AG10803 (cell line): Measurements from ENCODE around the gene CYBA.
"Not testable (repeated sequence)": the region's sequence is repeated elsewhere in the genome, so short reads cannot be mapped to it uniquely, and the experiment has no call there.

Experiments
- DNase-seq: peaks from one replicate; pipeline ENCODE4 v3.0.0; 2010; ENCODE audit warnings: low read depth
- H3K4me3 ChIP-seq: 2 replicates; pipeline ENCODE4 v1.5.1; 2011; ENCODE audit warnings: mild to moderate bottlenecking, low read length, control low read depth
- TF ChIP-seq, protein P1 (sequence below): conservative IDR thresholded peaks from 2 replicates; pipeline ENCODE4 v1.5.1; 2011; ENCODE audit warnings: mild to moderate bottlenecking, low read length, control low read depth, inconsistent platforms

The CYBA gene

DNA sequence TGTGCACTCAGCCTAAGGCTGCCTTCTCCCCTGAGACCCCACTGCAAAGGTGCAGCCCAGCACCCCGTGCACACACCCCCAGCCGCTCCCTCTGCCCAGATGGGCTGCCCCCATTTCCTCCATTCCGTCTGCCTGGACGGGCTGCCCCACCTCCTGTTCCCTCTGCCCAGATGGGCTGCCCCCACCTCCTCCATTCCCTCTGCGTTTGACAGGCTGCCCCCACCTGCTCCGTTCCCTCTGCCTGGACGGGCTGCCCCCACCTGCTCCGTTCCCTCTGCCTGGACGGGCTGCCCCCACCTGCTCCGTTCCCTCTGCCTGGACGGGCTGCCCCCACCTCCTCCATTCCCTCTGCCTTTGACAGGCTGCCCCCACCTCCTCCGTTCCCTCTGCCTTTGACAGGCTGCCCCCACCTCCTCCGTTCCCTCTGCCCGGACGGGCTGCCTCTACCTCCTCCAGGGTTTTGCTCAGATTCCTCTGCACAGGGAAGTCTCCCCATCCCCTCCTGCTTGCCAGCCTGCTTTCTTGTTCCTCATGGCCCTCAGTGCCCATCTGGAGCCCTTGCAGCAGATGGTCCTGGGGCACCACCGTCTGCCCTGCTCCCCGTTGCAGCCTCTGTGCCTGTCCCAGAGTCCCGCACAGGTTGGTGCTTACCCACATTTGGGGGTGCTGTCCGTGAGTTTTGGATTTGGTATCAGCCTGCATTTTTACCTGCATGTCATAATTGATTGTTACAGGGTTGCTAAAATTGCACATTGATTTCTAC lies 35.9 kb downstream of the CYBA start:
- no peak overlapping the region for H3K4me3 ChIP-seq
- TF ChIP-seq, protein P1, sequence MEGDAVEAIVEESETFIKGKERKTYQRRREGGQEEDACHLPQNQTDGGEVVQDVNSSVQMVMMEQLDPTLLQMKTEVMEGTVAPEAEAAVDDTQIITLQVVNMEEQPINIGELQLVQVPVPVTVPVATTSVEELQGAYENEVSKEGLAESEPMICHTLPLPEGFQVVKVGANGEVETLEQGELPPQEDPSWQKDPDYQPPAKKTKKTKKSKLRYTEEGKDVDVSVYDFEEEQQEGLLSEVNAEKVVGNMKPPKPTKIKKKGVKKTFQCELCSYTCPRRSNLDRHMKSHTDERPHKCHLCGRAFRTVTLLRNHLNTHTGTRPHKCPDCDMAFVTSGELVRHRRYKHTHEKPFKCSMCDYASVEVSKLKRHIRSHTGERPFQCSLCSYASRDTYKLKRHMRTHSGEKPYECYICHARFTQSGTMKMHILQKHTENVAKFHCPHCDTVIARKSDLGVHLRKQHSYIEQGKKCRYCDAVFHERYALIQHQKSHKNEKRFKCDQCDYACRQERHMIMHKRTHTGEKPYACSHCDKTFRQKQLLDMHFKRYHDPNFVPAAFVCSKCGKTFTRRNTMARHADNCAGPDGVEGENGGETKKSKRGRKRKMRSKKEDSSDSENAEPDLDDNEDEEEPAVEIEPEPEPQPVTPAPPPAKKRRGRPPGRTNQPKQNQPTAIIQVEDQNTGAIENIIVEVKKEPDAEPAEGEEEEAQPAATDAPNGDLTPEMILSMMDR = no peak
- DNase-seq = no peak

DNA sequence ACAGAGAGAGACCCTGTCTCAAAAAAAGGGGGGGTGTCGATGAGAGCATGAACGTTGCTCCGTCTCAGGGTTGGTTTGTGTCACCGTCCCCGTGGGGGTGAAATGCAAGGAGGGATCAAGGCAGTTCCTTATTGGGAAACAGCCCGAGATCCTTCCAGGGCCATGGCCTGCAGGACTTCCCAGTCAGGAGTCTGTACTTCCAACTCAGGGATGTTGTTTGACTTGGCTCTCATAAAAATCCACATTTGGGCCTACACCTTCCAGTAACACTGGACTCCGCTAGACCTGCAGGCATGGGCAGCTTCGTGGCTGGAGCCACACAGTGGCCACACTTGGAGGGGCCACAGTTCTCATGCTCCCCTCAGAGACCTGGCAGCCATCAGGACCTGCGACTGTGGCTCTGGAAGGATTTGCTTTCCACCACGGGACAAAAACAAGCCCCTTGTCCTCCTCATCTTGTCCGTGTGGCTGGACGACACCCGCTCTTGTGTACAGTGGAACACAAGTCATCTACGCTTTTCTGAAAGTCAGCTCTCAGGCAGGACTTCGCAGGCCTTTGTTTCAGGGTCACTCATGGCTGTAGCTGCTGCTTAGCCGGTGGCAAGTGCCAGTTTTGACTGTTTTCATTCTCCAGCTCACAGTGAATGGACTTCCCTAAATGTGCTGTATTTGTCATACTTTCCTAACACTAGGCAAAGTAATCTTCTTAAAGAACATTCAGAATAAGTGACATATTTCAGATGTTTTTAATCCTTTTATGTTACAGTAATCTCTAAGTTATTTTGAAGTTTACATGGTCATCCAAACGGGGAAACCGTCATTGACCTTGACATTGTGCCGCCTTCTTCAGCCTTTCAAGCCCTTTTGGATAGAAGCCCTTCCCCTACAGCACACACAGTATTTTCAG lies 36.7 kb downstream of the CYBA start:
- no peak overlapping the region for H3K4me3 ChIP-seq
- DNase-seq = no peak
- TF ChIP-seq, protein P1 = no peak

DNA sequence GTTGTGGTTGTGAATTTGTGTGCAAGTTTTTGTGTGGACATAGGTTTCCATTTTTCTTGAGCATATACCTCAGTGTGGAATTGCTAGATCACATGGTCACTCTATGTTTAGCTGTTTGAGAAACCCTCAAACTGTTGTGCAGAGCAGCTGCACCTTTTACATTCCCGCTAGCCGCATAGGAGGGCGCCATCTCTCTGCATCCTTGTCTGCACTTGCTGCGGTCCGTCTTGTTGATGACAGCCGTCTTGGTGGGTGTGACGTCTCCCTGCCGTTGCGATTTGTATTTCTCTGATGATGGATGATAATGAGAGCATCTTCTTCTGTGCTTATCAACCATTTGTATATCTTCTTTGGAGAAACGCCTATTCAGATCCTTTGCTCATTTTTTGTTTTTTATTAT lies 37.6 kb downstream of the CYBA start:
- H3K4me3 ChIP-seq = no peak overlapping the region
- DNase-seq = no peak
- TF ChIP-seq, protein P1 = no peak

DNA sequence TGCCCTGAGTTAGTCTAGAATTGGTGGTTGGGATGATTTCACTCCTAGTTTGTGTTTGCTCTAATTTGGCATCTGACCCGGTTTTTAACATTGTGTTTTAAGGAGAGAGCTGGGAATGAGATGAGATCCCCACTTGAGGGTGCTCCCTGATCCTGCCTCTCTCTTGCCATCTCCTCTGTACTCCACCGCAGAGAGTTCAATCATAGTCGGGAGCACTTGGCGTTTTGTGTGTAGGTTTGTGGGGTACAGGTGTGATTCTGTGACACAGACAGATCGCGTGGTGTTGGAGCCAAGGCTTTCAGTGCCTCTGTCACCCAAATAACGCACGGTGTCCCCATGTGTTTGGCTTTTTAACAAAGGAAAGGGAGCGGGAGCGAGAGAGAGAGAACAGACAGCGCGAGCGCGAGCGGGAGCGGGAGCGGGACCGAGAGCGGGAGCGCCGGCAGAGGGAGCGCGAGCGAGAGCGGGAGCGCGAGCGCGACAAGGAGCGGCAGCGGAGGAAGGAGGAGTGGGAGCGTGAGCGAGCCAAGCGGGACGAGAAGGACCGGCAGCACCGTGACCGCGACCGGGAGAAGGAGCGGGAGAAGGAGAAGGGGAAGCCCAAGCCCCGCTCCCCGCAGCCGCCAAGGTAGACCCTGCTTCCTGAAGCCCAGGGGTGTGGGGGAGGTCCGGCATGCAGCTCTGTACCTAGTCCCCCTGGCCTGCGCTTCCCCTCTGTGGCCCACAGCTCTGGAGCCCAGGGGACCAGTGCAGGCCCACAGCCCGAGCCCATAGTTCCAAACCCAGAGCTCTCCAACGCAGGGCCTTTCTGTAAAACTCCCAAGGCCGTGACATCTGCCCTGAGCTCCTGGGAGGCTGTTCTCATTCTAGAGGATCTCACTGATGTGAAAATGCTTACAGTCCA lies 39.7 kb downstream of the CYBA start:
- TF ChIP-seq, protein P1 = no peak
- H3K4me3 ChIP-seq = no peak overlapping the region
- no peak for DNase-seq

DNA sequence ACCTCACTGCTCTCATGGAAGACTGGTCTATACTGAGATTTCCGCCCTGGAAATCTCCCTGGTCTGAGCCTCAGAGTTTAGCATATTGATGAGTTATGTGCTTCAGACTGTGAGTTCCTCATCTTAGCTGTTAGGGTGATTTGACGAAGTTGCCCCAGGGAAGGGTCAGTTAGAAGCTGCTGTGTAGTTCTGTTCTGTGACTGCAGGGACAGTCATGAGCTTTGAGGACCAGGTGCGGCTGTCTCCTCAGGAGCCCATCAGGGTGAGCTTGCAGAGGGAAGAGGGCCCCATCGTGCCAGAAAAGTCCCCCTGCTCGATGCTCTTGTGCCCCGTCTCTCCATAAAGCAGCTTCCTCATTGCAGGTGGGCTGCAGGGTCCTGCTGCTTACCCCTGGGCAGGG lies 40.8 kb downstream of the CYBA start:
- DNase-seq = no peak
- TF ChIP-seq, protein P1 = no peak
- H3K4me3 ChIP-seq = no peak overlapping the region

DNA sequence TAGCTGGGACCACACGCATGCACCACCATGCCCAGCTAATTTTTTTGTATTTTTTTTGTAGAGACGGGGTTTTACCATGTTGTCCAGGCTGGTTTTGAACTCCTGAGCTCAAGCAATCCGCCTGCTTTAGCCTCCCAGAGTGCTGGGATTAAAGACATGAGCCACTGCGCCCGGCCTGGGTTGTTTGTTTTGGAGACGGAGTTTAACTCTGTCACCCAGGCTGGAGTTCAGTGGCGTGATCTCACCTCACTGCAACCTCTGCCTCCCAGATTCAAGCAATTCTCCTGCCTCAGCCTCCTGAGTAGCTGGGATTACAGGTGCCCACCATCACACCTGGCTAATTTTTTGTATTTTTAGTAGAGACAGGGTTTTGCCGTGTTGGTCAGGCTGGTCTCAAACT lies 41.4 kb downstream of the CYBA start:
- H3K4me3 ChIP-seq, DNase-seq: not testable (repeated sequence)

DNA sequence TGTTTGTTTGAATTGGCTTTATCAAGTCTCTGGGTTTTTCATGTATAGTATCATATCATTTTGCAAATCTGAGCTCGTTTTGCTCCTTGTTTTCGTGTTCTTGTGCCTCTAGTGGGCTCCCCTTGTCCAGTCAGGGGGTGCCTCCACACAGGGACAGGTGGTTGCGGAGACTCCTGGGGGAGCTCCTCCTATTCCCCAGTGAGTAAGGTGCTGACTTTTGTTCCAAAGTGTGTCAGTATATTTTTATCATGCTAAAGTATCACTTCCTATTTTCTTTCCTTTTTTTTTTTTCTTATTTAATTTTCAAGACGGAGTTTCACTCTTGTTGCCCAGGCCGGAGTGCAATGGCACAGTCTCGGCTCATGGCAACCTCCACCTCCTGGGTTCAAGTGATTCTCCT lies 42.8 kb downstream of the CYBA start:
- H3K4me3 ChIP-seq = no peak overlapping the region
- TF ChIP-seq, protein P1 = no peak
- DNase-seq = no peak
